ENCODE measurements around the gene ADD1.
A peak's percentile ranks its signal among the peaks of the same experiment; 100 is the strongest.
"Not testable (repeated sequence)": the region's sequence is repeated elsewhere in the genome, so short reads cannot be mapped to it uniquely, and the experiment has no call there.

ADD1 gene

DNA sequence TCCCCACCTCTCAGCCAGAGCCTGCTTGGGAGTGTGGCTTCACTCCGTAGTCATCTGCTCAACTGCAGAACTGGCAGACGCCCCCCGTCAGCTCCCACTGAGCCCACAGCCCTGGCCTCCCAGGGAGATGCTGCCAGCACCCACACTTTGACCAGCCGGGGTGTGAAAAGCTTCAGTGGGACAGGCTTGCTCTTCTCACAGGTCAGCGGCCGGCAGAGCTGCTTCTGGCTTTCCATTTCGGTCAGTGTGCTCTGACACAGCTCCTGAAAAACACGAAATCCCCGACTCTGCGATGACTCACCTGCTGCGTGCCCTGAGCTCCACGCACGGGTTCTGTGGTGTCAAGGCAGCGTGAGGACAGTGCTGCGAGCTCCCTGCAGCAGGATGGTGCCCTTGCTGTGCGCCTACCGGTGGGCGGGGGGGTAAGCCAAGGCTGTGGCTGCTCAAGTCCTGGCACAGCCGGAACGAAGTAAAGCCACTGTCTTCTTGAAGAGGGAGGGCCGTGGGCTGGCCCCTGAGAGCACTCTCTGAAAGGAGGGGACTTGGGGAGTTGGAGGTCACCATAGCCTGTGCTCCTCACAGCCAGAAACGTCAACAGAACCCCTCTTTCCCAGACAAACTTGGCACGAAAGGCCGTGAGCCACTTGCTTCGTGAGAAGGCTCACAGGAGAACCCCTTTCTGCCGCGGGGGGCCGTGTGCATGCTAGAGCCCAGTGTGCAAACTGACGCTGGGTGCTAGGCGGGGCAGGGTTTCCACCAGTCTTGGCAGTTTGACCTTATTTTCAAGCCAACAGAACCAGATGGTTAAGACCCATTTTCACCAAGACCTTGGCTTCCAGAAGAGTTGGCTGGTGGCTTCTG lies 96.0 kb downstream of the ADD1 start:
- Mint-ChIP-seq H3K4me1 (peaks cover 34% of the 10 kb centered on the region), H3K27ac (no peak overlapping the region), H3K36me3 (peaks cover 51% of the 10 kb centered on the region)

DNA sequence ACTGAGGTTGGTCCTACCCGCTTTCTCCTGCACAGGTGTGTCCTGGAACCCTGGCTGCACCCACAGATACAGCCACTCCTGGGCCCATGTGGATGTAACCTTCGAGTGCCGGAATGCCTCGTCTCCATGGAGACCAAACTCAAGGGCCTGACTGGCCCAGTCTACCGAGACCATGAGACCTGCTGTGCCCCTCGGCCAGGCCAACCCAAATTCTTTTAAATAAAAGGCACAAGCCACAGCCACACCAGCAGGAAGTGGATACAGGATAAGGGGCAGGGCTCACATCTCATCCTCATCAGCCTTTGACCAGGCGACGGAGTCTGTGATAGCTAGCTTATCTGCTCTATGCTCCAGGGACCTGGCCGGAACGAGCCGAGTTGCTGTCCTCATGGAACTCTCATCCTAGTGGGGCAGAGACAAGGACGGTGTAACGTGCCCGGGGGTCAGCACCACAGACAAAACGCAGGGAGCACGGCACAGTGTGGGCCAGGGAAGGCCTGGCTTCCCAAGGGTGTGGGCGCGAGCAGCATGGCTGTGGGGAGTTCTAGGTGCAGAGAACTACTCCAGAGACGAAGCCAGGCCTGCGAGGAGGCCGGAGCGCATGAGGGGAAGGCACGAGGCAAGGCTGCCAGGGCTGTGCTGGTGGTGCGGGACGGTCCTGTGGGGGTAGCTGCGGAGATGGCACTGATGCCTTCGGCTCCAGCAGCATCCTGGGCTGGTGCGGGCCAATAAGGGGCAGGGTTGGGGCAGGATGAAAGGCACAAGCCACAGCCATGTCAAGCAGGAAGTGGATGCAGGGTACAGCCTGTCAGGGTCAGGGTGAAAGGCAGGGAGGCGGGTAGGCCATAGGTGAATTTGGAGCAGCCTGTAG lies 96.9 kb downstream of the ADD1 start:
- CTCF ChIA-PET, result no interaction called here
- H3K4me1 Mint-ChIP-seq, result peaks cover 31% of the 10 kb centered on the region

More for the DNA sequence above, 96.0 kb downstream of the ADD1 start:
- Mint-ChIP-seq H3K4me3 (no peak overlapping the region), H3K27me3 (no peaks in the 10 kb centered on the region), H3K9me3 (no peaks in the 10 kb centered on the region)
- DNase-seq, result no peak
- CTCF ChIA-PET, result no interaction called here

GRCh38 chr4:2941138-2942036 lies 97.7 kb downstream of the ADD1 start:
- Mint-ChIP-seq H3K4me3 (no peak overlapping the region), H3K27me3 (no peaks in the 10 kb centered on the region), H3K4me1 (peaks cover 23% of the 10 kb centered on the region), H3K36me3 (peaks cover 62% of the 10 kb centered on the region), H3K27ac (no peak overlapping the region), H3K9me3 (no peaks in the 10 kb centered on the region)
- no peak for DNase-seq
- CTCF ChIA-PET, result no interaction called here

More for the DNA sequence above, 96.9 kb downstream of the ADD1 start:
- DNase-seq, result no peak
- Mint-ChIP-seq H3K27me3 (no peaks in the 10 kb centered on the region), H3K36me3 (peaks cover 55% of the 10 kb centered on the region), H3K27ac (peak overlapping the region; percentile 72), H3K9me3 (no peaks in the 10 kb centered on the region), H3K4me3 (no peak overlapping the region)

DNA sequence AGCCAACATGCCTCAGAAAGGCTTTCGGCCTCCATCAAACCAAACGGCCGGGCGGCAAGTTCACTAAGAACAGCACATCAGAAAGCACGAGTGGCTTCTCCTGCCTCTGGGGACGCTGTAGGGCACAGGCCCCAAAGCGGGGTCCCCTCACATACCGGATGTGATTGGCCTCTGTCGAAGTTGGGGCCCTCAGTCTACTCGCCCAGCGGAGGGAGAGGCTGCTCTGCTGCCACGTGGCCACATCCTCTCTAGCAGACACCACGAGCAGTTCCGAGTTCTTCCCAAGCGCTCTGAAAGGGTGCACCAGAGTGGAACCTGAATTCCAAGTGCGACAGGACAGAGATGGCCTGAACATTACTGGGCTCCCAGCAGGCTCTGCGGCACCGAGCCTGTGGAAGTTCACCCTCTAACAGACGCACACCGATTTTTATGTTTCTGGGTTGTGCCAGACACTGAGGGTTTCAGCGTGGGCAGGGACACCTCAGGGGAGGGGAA lies 98.4 kb downstream of the ADD1 start:
- no peaks in the 10 kb centered on the region for H3K9me3 Mint-ChIP-seq
- no peak for DNase-seq
- no peaks in the 10 kb centered on the region for H3K27me3 Mint-ChIP-seq
- no peak overlapping the region for H3K4me3 Mint-ChIP-seq
- CTCF ChIA-PET, result no interaction called here
- H3K4me1 Mint-ChIP-seq, result peaks cover 16% of the 10 kb centered on the region
- H3K36me3 Mint-ChIP-seq, result peaks cover 62% of the 10 kb centered on the region
- H3K27ac Mint-ChIP-seq, result peak overlapping the region; percentile 52

- CTCF ChIA-PET, result interaction anchor here (1.8 kb wide), 1 partner anchor 12 kb away, joined by 8 read pairs; no protein-coding TSS in a partner anchor
- Mint-ChIP-seq H3K36me3 (peaks cover 66% of the 10 kb centered on the region), H3K4me1 (peaks cover 12% of the 10 kb centered on the region), H3K27me3 (no peaks in the 10 kb centered on the region), H3K27ac (peak overlapping the region; percentile 78), H3K4me3 (no peak overlapping the region), H3K9me3 (no peaks in the 10 kb centered on the region)
- no peak for DNase-seq
Observed at GRCh38 chr4:2942532-2943363, 99.1 kb downstream of the ADD1 start.

DNA sequence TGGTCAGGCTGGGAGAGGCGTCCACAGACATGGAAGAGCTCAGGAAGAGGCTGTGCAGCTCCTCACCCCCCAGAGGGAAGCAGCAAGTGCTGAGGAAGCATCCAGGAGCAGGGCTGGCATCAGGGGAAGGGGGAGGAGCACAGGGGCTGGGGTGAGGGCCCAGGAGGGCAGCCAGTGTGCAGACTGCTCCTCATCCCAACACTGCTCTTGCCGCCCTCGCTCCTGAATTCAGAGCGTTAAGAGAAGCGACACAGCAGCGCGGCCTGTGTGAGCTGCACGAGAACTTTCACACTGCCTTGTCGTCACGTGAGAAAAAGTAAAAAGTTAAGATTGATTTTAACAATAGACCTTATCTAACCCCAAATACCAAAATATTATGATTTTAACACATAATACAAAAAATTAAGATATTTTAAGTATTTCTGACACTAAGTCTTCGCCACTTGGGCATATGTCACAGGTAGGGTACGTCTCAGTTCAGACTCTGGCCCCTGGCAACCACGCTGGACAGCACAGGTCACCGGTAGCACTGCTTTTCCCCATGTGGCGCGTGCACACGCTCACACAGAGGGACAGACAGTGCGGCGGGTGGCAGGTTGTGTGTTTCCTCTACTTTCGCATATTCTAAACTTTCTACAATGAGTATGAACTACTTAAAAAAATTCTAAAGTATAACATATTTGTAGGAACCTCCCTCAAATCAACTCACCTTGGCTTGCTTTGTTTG lies 99.9 kb downstream of the ADD1 start:
- CTCF ChIA-PET, result interaction anchor here (1.8 kb wide), 1 partner anchor 11 kb away, joined by 8 read pairs; no protein-coding TSS in a partner anchor
- Mint-ChIP-seq H3K4me1 (peaks cover 9% of the 10 kb centered on the region), H3K27ac (peak overlapping the region; percentile 78), H3K4me3 (no peak overlapping the region), H3K27me3 (no peaks in the 10 kb centered on the region), H3K36me3 (peaks cover 66% of the 10 kb centered on the region), H3K9me3 (no peaks in the 10 kb centered on the region)
- no peak for DNase-seq

DNA sequence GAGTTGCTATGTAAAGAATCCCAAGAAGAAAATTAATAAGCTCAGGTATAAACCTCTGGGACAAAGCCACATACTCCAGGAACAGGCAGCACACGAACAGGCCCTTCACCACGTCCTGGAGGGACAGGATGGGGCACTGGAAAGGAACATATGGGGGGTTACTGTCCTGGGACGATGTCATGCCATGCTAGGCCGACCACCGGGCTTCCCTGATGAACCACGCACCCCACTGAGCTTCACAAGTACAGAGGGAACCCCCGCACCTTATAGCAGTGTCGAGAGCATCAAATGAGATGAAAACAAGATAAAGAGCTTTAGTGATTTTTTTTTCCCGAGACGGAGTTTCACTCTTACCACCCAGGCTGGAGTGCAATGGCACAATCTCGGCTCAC lies 100.4 kb downstream of the ADD1 start:
- Mint-ChIP-seq H3K9me3 (no peaks in the 10 kb centered on the region), H3K27me3 (no peaks in the 10 kb centered on the region), H3K36me3 (peaks cover 66% of the 10 kb centered on the region), H3K27ac (no peak overlapping the region), H3K4me1 (peaks cover 5% of the 10 kb centered on the region), H3K4me3 (no peak overlapping the region)
- CTCF ChIA-PET, result interaction anchor here (1.0 to 1.8 kb wide), 2 partner anchors 9 to 10 kb away, joined by 3 to 8 read pairs; no protein-coding TSS in a partner anchor
- DNase-seq, result no peak

DNA sequence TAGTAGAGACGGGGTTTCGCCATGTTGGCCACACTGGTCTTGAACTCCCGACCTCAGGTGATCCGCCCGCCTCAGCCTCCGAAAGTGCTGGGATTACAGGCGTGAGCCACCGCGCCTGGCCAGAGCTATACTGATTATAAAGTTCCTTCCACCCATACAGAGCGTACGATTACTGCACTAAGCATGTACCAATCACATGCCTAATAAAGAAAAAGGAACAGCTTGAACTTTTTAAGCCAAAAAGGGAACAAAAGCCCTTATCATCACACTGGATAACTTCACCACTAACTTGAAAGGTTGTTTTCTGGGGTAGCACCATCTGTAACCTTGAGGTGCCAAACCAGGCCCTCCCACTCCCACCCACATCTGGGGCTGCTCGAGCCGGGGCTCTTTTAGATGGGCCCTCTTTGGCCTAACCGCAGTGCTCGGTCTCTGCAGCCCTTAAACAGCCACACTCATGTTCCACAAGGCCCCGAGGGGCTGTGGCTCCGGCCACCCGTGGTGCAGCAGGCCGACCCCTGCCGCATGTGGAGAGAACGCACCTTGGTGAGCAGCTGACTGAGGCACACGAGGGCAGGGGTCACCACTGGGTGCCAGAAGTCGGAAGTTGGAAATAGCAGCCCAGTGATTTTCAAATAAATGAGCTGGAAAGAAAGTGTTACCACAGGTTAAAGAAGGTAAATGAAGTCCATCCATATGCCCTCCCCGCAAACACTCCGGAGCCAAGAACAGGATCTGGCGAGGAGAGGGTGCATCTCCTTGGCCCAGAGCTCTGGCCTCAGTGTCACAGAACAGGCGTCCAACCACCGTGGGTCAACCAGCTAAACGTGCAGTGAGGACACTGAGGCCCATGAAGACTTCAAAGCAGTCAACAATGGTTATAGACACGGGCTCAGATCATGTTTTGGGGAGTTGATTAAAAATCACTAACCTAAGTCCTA lies 101.2 kb downstream of the ADD1 start:
- no peak overlapping the region for H3K27ac Mint-ChIP-seq
- H3K4me1 Mint-ChIP-seq, result peaks cover 4% of the 10 kb centered on the region
- no peaks in the 10 kb centered on the region for H3K27me3 Mint-ChIP-seq
- no peak overlapping the region for H3K4me3 Mint-ChIP-seq
- peaks cover 61% of the 10 kb centered on the region for H3K36me3 Mint-ChIP-seq
- no peak for DNase-seq
- CTCF ChIA-PET, result interaction anchor here (1.0 to 1.8 kb wide), 3 partner anchors 9 kb away, joined by 3 to 8 read pairs (median 4); no protein-coding TSS in a partner anchor
- no peaks in the 10 kb centered on the region for H3K9me3 Mint-ChIP-seq

GRCh38 chr4:2945619-2946604 lies 102.3 kb downstream of the ADD1 start:
- DNase-seq, H3K9me3 Mint-ChIP-seq, H3K27ac Mint-ChIP-seq, H3K4me3 Mint-ChIP-seq, H3K4me1 Mint-ChIP-seq, H3K27me3 Mint-ChIP-seq: not testable (repeated sequence)
- CTCF ChIA-PET, result interaction anchor here (1.1 to 1.2 kb wide), 2 partner anchors 8 to 10 kb away, joined by 3 to 4 read pairs; no protein-coding TSS in a partner anchor
- H3K36me3 Mint-ChIP-seq, result peaks cover 64% of the 10 kb centered on the region

DNA sequence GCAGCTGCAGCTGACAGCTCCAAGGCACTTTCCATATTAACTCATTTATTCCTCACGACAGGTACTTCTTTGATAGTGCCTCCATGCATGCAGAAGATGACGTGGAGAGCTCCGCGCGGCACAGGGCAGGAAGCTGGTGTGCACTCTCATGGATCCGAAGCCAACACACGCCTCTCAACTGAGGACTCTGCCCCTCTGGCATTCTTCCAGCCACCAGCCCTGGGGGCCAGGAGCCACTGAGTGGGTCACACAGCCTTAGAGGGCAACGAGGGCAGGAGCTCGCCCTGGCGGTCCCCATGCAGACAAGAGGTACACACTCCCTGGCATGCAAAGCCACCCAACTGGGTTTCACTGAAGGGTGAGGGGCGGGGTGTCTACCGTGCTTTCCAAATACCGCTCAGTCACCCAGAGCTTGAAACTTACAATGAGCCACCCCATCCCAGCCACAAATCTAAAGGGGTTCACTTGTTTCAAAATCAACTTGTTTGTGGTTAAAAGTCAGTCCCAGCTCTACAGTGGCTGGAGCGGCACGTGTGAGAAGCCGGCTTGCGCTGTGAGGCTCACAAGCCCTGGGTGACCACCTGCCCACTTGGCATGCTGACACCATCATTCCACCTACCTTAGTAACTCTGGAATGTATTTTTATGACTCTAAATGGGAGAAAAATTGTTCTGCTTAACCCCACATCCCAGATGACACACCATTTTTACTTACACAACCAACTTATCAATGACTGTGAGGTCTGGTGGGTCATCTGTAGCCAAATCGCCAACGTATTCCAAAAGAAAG lies 103.4 kb downstream of the ADD1 start:
- CTCF ChIA-PET, result interaction anchor here (0.6 to 1.6 kb wide), 3 partner anchors 8 to 87 kb away, joined by 3 to 4 read pairs (median 3); no protein-coding TSS in a partner anchor
- H3K4me3 Mint-ChIP-seq, result no peak overlapping the region
- H3K27ac Mint-ChIP-seq, result no peak overlapping the region
- peaks cover 4% of the 10 kb centered on the region for H3K4me1 Mint-ChIP-seq
- peaks cover 64% of the 10 kb centered on the region for H3K36me3 Mint-ChIP-seq
- H3K27me3 Mint-ChIP-seq, result no peaks in the 10 kb centered on the region
- no peak for DNase-seq
- H3K9me3 Mint-ChIP-seq, result no peaks in the 10 kb centered on the region

Data from activated naive CD4-positive, alpha-beta T cell treated with anti-CD3 and anti-CD28 coated beads, Interleukin-2, amount 10 ng/mL, durations not matched to agents 7 days and 5 days (primary cell).